HUES48 (cell line): ENCODE results near the gene ZBTB17.
"Not testable (repeated sequence)": the region's sequence is repeated elsewhere in the genome, so short reads cannot be mapped to it uniquely, and the experiment has no call there.

ENCODE experiments used
- H3K27ac ChIP-seq: one replicate; pipeline ENCODE4 v1.7.0; 2013; ENCODE audit warnings: low read depth, low read length, inconsistent platforms
- H3K27me3 ChIP-seq: 2 replicates; pipeline ENCODE4 v1.6.1; 2013; ENCODE audit warnings: mild to moderate bottlenecking, low read length; ENCODE audit not compliant: control insufficient read depth, insufficient read depth
- H3K36me3 ChIP-seq: 2 replicates; pipeline ENCODE4 v1.6.1; 2013; ENCODE audit warnings: low read length; ENCODE audit not compliant: control insufficient read depth, insufficient read depth
- H3K4me1 ChIP-seq: 2 replicates; pipeline ENCODE4 v1.6.1; 2013; ENCODE audit warnings: mild to moderate bottlenecking, low read length; ENCODE audit not compliant: control insufficient read depth, insufficient read depth
- H3K4me3 ChIP-seq: 2 replicates; pipeline ENCODE4 v1.5.1; 2013; ENCODE audit warnings: mild to moderate bottlenecking, low read depth, low read length
- H3K9ac ChIP-seq: 2 replicates; pipeline ENCODE4 v1.6.1; 2013; ENCODE audit warnings: mild to moderate bottlenecking, low read depth, low read length, moderate library complexity
- H3K9me3 ChIP-seq: 2 replicates; pipeline ENCODE4 v1.6.1; 2013; ENCODE audit warnings: low read length; ENCODE audit not compliant: control insufficient read depth, insufficient read depth

ZBTB17 gene

DNA sequence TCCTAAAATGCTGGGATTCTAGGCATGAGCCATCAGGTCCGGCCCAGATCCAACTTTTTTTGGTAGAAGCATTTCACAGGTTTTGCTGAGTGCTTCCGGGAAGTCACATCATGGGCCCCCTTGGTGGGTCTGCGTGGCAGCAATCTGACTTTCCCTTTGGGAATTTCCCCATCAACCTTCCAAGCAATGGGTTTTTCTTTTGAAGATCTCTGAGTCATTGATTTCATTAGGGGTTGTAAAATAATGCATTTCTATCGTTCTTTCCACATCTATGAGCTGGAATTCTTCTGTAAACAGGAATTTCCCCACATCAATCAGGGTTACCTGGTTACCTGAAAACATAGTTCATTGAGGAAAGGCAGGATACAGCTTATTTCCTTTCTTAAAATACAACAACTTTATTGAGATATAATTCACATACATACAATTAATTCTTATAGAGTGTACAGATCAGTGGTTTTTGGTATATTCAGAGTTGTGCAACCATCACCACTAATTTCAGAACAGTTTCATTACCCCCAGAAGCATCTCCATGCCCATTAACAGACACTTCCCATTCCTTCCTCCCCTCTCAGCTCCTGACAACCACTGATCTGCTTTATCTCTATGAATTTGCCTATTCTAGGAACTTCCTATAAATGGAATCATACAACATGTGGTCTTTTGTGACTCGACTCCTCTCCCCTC, 9.9 kb upstream of the ZBTB17 start:
- no peaks in the 10 kb centered on the region for H3K36me3 ChIP-seq
- H3K9ac ChIP-seq, result no peak overlapping the region
- H3K4me1 ChIP-seq, result no peaks in the 10 kb centered on the region
- no peak overlapping the region for H3K4me3 ChIP-seq
- no peaks in the 10 kb centered on the region for H3K27me3 ChIP-seq
- no peaks in the 10 kb centered on the region for H3K9me3 ChIP-seq
- H3K27ac ChIP-seq, result no peak overlapping the region

DNA sequence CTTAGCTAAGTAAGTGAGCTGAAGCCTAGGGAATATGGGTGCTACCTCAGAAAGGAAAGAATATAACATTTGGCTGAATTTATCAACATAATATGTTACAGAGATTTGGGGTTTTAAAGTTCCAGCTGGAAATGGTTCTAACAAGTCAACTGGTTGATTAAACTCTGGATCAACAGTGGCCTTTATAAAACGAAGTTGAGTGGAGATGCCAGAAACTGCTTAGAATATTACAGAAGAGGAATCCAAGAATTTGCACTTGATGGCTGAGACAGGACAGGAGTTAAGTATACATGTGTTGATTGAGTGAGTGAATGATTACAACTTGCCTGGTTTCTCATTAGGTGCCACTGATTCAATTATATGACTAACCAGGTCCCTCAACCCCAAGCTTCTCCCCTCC, 7.4 kb upstream of the ZBTB17 start:
- H3K27ac ChIP-seq, result no peak overlapping the region
- no peak overlapping the region for H3K4me3 ChIP-seq
- no peaks in the 10 kb centered on the region for H3K27me3 ChIP-seq
- H3K9ac ChIP-seq, result no peak overlapping the region
- no peaks in the 10 kb centered on the region for H3K4me1 ChIP-seq
- H3K36me3 ChIP-seq, result no peaks in the 10 kb centered on the region
- no peaks in the 10 kb centered on the region for H3K9me3 ChIP-seq

DNA sequence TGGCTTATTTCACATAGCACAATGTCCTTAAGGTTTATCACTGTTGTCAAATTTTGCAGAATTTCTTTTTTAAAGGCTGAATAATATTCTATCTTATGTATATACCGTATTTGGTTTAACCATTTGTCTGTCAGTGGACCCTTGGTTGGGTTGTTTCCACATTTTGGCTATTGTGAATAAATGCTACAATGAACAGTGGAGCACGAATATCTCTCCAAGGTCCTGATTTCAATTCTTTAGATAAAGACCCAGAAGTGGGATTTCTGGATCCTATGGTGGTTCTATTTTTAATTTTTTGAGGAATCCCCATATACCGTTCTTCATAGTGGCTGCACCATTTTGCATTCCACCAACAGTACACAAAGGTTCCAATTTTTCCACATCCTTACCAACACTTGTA, 5.8 kb upstream of the ZBTB17 start:
- Histone ChIP-seq H3K4me3 (no peak overlapping the region), H3K9me3 (no peaks in the 10 kb centered on the region), H3K27ac (no peak overlapping the region), H3K27me3 (no peaks in the 10 kb centered on the region), H3K36me3 (no peaks in the 10 kb centered on the region), H3K9ac (no peak overlapping the region), H3K4me1 (no peaks in the 10 kb centered on the region)

- H3K36me3 ChIP-seq, H3K27ac ChIP-seq, H3K4me1 ChIP-seq, H3K4me3 ChIP-seq, H3K27me3 ChIP-seq, H3K9me3 ChIP-seq, H3K9ac ChIP-seq: not testable (repeated sequence)
Observed at GRCh38 chr1:15977947-15978346, 2.0 kb upstream of the ZBTB17 start.

- peaks cover 7% of the 10 kb centered on the region for H3K4me1 ChIP-seq
- no peaks in the 10 kb centered on the region for H3K9me3 ChIP-seq
- H3K9ac ChIP-seq, result peak overlapping the region; percentile 37; the same call in 1 of the 2 replicates
- H3K27me3 ChIP-seq, result no peaks in the 10 kb centered on the region
- peak overlapping the region; percentile 64 for H3K4me3 ChIP-seq
- peak overlapping the region; percentile 87 for H3K27ac ChIP-seq
- peaks cover 9% of the 10 kb centered on the region for H3K36me3 ChIP-seq
Observed at GRCh38 chr1:15975358-15975804, 520 bp downstream of the ZBTB17 start.

DNA sequence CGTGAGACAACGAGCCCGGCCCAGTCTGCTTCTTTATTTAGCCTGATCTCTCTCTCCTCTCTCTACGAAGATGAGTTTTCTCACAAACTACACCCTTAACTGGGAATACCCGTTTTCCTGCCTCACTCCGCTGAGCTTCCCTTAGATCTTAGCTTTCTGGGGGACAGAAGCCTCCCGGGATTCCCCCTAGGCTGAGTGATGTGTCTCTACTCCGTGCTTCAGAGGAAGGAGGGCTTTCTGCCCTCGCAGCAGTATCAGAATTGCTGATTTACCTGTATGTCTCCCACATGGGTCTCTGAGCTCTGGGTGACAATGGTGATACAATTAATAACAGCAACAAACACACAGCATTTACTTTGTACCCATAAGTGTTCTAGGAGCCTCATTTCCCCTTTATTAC, 1.0 kb downstream of the ZBTB17 start:
- Histone ChIP-seq H3K9ac (no peak overlapping the region; the same call in 1 of the 2 replicates), H3K9me3 (peaks cover under 1% of the 10 kb centered on the region; the same call in 1 of the 2 replicates), H3K4me3 (peak overlapping the region; percentile 64), H3K4me1 (peaks cover 7% of the 10 kb centered on the region), H3K27me3 (no peaks in the 10 kb centered on the region), H3K36me3 (peaks cover 10% of the 10 kb centered on the region), H3K27ac (peak overlapping the region; percentile 87)

GRCh38 chr1:15973772-15974171, 2.1 kb downstream of the ZBTB17 start:
- peaks cover 7% of the 10 kb centered on the region for H3K4me1 ChIP-seq
- no peak overlapping the region for H3K27ac ChIP-seq
- H3K4me3 ChIP-seq, result no peak overlapping the region

DNA sequence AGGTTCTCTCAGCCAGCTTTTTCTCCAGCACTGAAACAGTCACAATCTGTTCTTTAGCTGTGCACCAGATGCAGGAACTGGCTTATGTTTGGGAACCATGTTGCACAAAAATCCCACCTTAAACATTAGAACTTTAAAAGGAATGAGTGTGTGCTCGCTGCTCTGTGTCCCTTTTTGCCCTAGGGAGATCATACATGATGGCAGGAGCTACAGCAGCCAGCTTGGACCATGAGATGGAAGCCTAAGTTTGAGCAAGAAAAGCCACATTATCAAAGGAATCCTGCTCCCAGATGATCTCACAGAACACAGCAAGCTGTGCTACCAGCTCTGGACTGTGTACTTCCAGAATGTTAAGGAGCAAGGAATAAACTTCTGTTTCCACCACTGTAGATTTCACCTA, 3.5 kb downstream of the ZBTB17 start:
- H3K27me3 ChIP-seq, result no peaks in the 10 kb centered on the region
- peaks cover 20% of the 10 kb centered on the region for H3K36me3 ChIP-seq
- H3K9ac ChIP-seq, result no peak overlapping the region
- H3K27ac ChIP-seq, result no peak overlapping the region
- peaks cover 7% of the 10 kb centered on the region for H3K4me1 ChIP-seq
- H3K9me3 ChIP-seq, result peaks cover 5% of the 10 kb centered on the region
- H3K4me3 ChIP-seq, result no peak overlapping the region

More at GRCh38 chr1:15973772-15974171, 2.1 kb downstream of the ZBTB17 start:
- Histone ChIP-seq H3K9ac (no peak overlapping the region), H3K36me3 (peaks cover 17% of the 10 kb centered on the region), H3K27me3 (no peaks in the 10 kb centered on the region), H3K9me3 (peaks cover 5% of the 10 kb centered on the region)

- H3K4me1 ChIP-seq, result peaks cover 4% of the 10 kb centered on the region
- H3K4me3 ChIP-seq, result no peak overlapping the region
- no peaks in the 10 kb centered on the region for H3K27me3 ChIP-seq
- H3K9me3 ChIP-seq, result peaks cover 5% of the 10 kb centered on the region
- no peak overlapping the region for H3K27ac ChIP-seq
- H3K9ac ChIP-seq, result no peak overlapping the region
- H3K36me3 ChIP-seq, result peaks cover 20% of the 10 kb centered on the region
Observed at GRCh38 chr1:15970911-15971310, 5.0 kb downstream of the ZBTB17 start.

DNA sequence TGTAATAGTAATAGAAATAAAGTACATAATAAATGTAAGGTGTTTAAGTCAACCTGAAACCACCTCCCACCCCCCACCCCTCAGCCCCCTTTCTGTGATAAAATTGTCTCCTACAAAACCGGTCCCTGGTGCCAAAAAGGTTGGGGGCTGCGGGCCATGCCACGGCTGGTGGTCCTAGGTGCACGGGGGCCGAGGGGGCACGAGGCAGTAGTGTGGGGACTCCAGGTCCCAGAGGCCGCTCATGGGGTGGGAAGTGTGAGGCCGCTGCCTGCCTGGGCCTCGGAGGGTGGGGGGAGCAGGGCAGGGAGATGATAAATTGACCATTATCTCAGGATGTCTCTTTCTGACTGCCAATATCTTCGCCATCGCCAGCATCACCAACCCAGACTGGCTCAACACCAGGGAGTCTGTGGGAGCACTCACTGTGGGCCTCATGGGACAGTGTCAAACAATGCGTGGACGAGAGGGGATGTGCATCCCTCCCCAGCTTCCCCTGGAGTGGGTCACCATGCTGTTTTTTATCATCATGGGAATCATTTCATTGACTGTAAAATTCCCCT, 6.5 kb downstream of the ZBTB17 start:
- H3K4me1 ChIP-seq, result no peaks in the 10 kb centered on the region
- no peak overlapping the region for H3K4me3 ChIP-seq
- H3K27ac ChIP-seq, result no peak overlapping the region
- H3K9me3 ChIP-seq, result peaks cover 5% of the 10 kb centered on the region
- H3K36me3 ChIP-seq, result peaks cover 20% of the 10 kb centered on the region
- H3K27me3 ChIP-seq, result no peaks in the 10 kb centered on the region
- no peak overlapping the region for H3K9ac ChIP-seq

- H3K4me1 ChIP-seq, result no peaks in the 10 kb centered on the region
- no peak overlapping the region for H3K4me3 ChIP-seq
- H3K9me3 ChIP-seq, result peaks cover 5% of the 10 kb centered on the region
- no peak overlapping the region for H3K27ac ChIP-seq
- H3K36me3 ChIP-seq, result peaks cover 20% of the 10 kb centered on the region
- H3K27me3 ChIP-seq, result no peaks in the 10 kb centered on the region
- no peak overlapping the region for H3K9ac ChIP-seq
Observed at GRCh38 chr1:15968172-15968571, 7.7 kb downstream of the ZBTB17 start.
